Measurements from ENCODE around the gene BNC2.

BNC2 gene

GRCh38 chr9:16500386-16500785 lies 370.1 kb downstream of the BNC2 start:
- no peak for TF ChIP-seq CTCF (IDR thresholded peaks at IDR 0.05; ENCODE audit: low read depth, low read length, missing control alignments)
- H3K4me3 ChIP-seq (ENCODE audit: low read depth, low read length), result no peak overlapping the region
- in situ Hi-C loops (cut with HindIII; ENCODE audit: low sequenced_read_pairs), result no loop called here
- DNase-seq (ENCODE audit: low read depth), result no peak

- no peak for DNase-seq (ENCODE audit: low read depth)
- in situ Hi-C loops (cut with HindIII; ENCODE audit: low sequenced_read_pairs), result no loop called here
- TF ChIP-seq CTCF (IDR thresholded peaks at IDR 0.05; ENCODE audit: low read depth, low read length, missing control alignments), result no peak
- no peak overlapping the region for H3K4me3 ChIP-seq (ENCODE audit: low read depth, low read length)
These were observed 370.6 kb downstream of the BNC2 start for GRCh38 chr9:16499892-16500291.

DNA sequence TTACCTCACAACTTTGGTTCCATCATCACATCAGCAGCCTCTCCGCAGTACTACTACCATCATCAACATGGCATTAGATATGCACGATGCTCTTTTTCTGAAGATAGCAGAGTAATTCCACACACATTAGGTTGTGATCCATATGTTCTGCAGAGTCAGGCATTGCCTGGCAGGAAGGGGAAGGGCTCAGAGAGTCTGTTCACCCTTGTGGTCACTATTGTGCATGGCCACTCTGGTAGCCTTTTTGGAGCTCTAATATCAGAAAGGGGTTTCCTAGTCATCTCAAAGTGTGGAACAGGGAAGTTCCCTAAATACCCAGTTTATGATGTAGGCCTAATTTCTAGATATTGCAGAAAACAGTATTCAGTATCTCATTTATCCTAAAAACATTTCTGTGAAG lies 373.6 kb downstream of the BNC2 start:
- DNase-seq (ENCODE audit: low read depth), result no peak
- no peak overlapping the region for H3K4me3 ChIP-seq (ENCODE audit: low read depth, low read length)
- in situ Hi-C loops (cut with HindIII; ENCODE audit: low sequenced_read_pairs), result no loop called here
- no peak for TF ChIP-seq CTCF (IDR thresholded peaks at IDR 0.05; ENCODE audit: low read depth, low read length, missing control alignments)

GRCh38 chr9:16487915-16488314 lies 382.6 kb downstream of the BNC2 start:
- in situ Hi-C loops (cut with HindIII; ENCODE audit: low sequenced_read_pairs), result no loop called here
- TF ChIP-seq CTCF (IDR thresholded peaks at IDR 0.05; ENCODE audit: low read depth, low read length, missing control alignments), result no peak

DNA sequence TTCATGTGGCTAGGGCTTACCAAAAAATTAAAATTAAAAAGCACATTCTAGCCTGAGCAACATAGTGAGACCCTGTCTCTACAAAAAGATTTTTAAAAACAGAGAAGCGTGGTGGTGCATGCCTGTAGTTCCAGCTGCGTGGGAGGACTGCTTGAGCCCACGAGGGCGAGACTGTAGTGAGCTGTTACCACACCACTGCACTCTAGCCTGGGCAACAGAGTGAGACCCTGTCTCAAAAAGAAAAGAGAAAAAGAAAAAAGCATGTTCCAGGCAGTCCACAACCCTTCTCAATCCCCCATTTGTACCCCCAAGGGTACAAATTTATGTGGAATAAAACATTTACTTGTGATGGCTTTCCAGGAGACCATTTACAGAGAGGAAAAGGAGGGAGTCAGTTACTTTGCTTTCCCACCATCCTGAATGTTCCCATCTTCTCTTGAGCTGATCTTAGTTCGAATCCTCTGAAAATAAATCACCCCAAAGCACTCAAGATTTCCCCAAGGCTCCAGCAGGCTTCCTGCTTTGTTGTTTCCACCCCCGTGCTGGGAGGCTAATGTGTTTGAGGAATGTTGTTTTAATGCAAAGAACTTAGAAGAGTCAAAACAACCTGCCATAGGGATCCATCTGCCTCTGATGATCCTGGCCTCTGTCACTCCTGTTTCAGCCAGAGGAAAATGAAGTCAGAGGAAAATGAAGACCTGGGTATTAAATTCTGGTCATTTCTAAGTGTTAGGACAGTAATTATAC lies 384.7 kb downstream of the BNC2 start:
- TF ChIP-seq CTCF (IDR thresholded peaks at IDR 0.05; ENCODE audit: low read depth, low read length, missing control alignments), result no peak
- in situ Hi-C loops (cut with HindIII; ENCODE audit: low sequenced_read_pairs), result no loop called here
- H3K4me3 ChIP-seq (ENCODE audit: low read depth, low read length), result no peak overlapping the region
- DNase-seq (ENCODE audit: low read depth), result no peak

More at GRCh38 chr9:16487915-16488314, 382.6 kb downstream of the BNC2 start:
- no peak overlapping the region for H3K4me3 ChIP-seq (ENCODE audit: low read depth, low read length)
- DNase-seq (ENCODE audit: low read depth), result no peak

- H3K4me3 ChIP-seq (ENCODE audit: low read depth, low read length), result no peak overlapping the region
- no peak for TF ChIP-seq CTCF (IDR thresholded peaks at IDR 0.05; ENCODE audit: low read depth, low read length, missing control alignments)
- in situ Hi-C loops (cut with HindIII; ENCODE audit: low sequenced_read_pairs), result no loop called here
- DNase-seq (ENCODE audit: low read depth), result peak; percentile 46
These were observed 385.3 kb downstream of the BNC2 start for GRCh38 chr9:16485160-16485559.
